ENCODE measurements around the gene SIPA1L3.

SIPA1L3 gene

DNA sequence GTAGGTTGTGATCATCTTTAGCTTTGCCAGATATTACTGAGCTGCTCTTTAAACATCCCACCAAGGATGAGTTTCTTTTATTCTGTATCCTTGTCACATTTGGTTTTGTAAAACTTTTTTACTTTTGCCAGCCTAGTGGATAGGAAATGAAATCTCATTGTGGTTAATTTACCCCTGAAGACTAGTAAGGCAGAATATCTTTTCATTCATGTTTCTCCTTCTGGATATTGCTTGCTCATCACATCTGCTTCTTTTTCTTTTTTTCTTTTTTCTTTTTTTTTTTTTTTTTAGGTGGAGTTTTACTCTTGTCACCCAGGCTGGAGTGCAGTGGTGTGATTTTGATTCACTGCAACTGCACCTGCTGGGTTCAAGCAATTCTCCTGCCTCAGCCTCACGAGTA lies 31.3 kb downstream of the SIPA1L3 start:
- Histone ChIP-seq H3K4me3 (ENCODE audit: low read depth, low read length, poor library complexity, severe bottlenecking) (no peak overlapping the region), H3F3A (ENCODE audit: insufficient read depth, low read length) (no peaks in the 10 kb centered on the region; the same call in 1 of the 2 replicates), H3K9me3 (ENCODE audit: low read length) (peaks cover 23% of the 10 kb centered on the region), H2AFZ (ENCODE audit: low read length) (no peak overlapping the region), H3K27me3 (ENCODE audit: insufficient read depth, low read length) (no peaks in the 10 kb centered on the region), H4K20me1 (ENCODE audit: insufficient read depth, low read length) (no peaks in the 10 kb centered on the region), H3K4me2 (ENCODE audit: low read length) (no peak overlapping the region), H3K79me2 (ENCODE audit: insufficient read depth, low read length) (peaks cover 17% of the 10 kb centered on the region; the same call in 1 of the 2 replicates), H3K9ac (ENCODE audit: low read length) (no peak overlapping the region), H3K4me1 (ENCODE audit: insufficient read depth, low read length, severe bottlenecking) (peaks cover 3% of the 10 kb centered on the region), H3K27ac (ENCODE audit: low read depth, low read length, poor library complexity, severe bottlenecking) (no peak overlapping the region), H3K9me2 (ENCODE audit: low read depth, low read length) (no peaks in the 10 kb centered on the region), H3K36me3 (ENCODE audit: insufficient read depth, low read length) (peaks cover 56% of the 10 kb centered on the region)
- TF ChIP-seq EZH2 (IDR thresholded peaks at IDR 0.05; ENCODE audit: borderline replicate concordance, low read length), result no peak
- no peak for TF ChIP-seq CTCF (IDR thresholded peaks at IDR 0.05; ENCODE audit: low read length)

GRCh38 chr19:37941782-37942515 lies 34.9 kb downstream of the SIPA1L3 start:
- H3K36me3 ChIP-seq (ENCODE audit: insufficient read depth, low read length), result peaks cover 23% of the 10 kb centered on the region
- H3K9me2 ChIP-seq (ENCODE audit: low read depth, low read length), result no peaks in the 10 kb centered on the region
- H3K79me2 ChIP-seq (ENCODE audit: insufficient read depth, low read length), result peaks cover 19% of the 10 kb centered on the region; the same call in 1 of the 2 replicates
- H4K20me1 ChIP-seq (ENCODE audit: insufficient read depth, low read length), result no peaks in the 10 kb centered on the region
- no peak overlapping the region for H2AFZ ChIP-seq (ENCODE audit: low read length)
- H3K9me3 ChIP-seq (ENCODE audit: low read length), result peaks cover 6% of the 10 kb centered on the region; the same call in 1 of the 2 replicates
- TF ChIP-seq CTCF (IDR thresholded peaks at IDR 0.05; ENCODE audit: low read length) (no peak), EZH2 (IDR thresholded peaks at IDR 0.05; ENCODE audit: borderline replicate concordance, low read length) (no peak)
- H3K27ac ChIP-seq (ENCODE audit: low read depth, low read length, poor library complexity, severe bottlenecking), result no peak overlapping the region
- no peaks in the 10 kb centered on the region for H3K4me1 ChIP-seq (ENCODE audit: insufficient read depth, low read length, severe bottlenecking)
- H3K27me3 ChIP-seq (ENCODE audit: insufficient read depth, low read length), result no peaks in the 10 kb centered on the region
- H3F3A ChIP-seq (ENCODE audit: insufficient read depth, low read length), result no peaks in the 10 kb centered on the region
- H3K4me2 ChIP-seq (ENCODE audit: low read length), result no peak overlapping the region
- no peak overlapping the region for H3K4me3 ChIP-seq (ENCODE audit: low read depth, low read length, poor library complexity, severe bottlenecking)
- H3K9ac ChIP-seq (ENCODE audit: low read length), result no peak overlapping the region

DNA sequence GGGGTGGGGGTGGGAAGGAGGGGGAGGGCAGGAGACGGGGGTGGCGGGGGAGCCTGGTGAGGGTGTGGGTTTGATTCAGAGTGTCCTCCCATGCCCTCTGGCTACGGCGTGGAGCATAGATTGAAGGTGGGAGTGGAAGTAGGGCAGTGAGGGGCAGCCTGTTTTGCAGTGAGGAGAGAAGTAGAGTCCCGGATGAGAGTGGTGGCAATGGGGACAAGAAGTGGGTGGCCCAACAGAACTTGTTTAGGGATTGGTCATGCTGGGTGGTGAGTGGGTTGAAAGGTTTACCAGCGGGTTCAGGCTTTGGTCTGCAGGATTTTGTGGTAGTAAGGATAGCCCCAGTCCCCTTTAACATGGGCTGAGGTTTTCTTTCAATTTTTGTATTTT lies 35.5 kb downstream of the SIPA1L3 start:
- Histone ChIP-seq H3F3A (ENCODE audit: insufficient read depth, low read length) (no peaks in the 10 kb centered on the region), H3K27me3 (ENCODE audit: insufficient read depth, low read length) (no peaks in the 10 kb centered on the region), H3K9me2 (ENCODE audit: low read depth, low read length) (no peaks in the 10 kb centered on the region), H3K4me3 (ENCODE audit: low read depth, low read length, poor library complexity, severe bottlenecking) (no peak overlapping the region), H2AFZ (ENCODE audit: low read length) (no peak overlapping the region), H3K79me2 (ENCODE audit: insufficient read depth, low read length) (peaks cover 15% of the 10 kb centered on the region; the same call in 1 of the 2 replicates), H4K20me1 (ENCODE audit: insufficient read depth, low read length) (no peaks in the 10 kb centered on the region), H3K4me2 (ENCODE audit: low read length) (no peak overlapping the region), H3K4me1 (ENCODE audit: insufficient read depth, low read length, severe bottlenecking) (no peaks in the 10 kb centered on the region), H3K9me3 (ENCODE audit: low read length) (peaks cover 3% of the 10 kb centered on the region; the same call in 1 of the 2 replicates), H3K27ac (ENCODE audit: low read depth, low read length, poor library complexity, severe bottlenecking) (no peak overlapping the region), H3K36me3 (ENCODE audit: insufficient read depth, low read length) (peaks cover 19% of the 10 kb centered on the region), H3K9ac (ENCODE audit: low read length) (no peak overlapping the region)
- TF ChIP-seq CTCF (IDR thresholded peaks at IDR 0.05; ENCODE audit: low read length) (no peak), EZH2 (IDR thresholded peaks at IDR 0.05; ENCODE audit: borderline replicate concordance, low read length) (no peak)

All from OCI-LY1 (cell line).